Epithelial cell of prostate (primary cell): ENCODE measurements around the gene LSM11.
A peak's percentile ranks its signal among the peaks of the same experiment; 100 is the strongest.

Source experiments
- DNase-seq: peaks from one replicate; pipeline ENCODE4 v3.0.0-alpha.2; 2011; ENCODE audit warnings: low read depth, low spot score
- H3K27ac ChIP-seq: fragments of 450-650 bp; 2 replicates; pipeline ENCODE4 v1.5.1; 2017; ENCODE audit warnings: mild to moderate bottlenecking

The LSM11 gene

DNA sequence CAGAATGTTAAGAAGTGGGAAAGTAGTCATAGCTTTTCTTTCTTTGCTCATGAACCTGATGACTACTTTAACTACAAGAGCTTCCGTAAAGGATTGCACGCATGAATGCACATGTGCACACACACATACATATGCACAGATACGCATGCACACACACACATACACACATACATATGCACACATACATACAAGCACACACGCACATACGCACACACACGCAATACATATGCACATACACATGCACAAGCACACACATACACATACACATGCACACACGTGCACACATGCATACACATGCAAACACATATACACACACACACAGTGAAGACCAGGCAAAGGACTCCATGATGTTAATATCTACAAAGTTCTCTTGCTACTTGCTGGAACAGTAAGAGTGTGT is 22.9 kb downstream of the LSM11 start:
- DNase-seq, result no peak
- no peak overlapping the region for H3K27ac ChIP-seq

GRCh38 chr5:157766902-157767301 is 23.4 kb downstream of the LSM11 start:
- DNase-seq, result no peak
- no peak overlapping the region for H3K27ac ChIP-seq

GRCh38 chr5:157767689-157768088 is 24.2 kb downstream of the LSM11 start:
- no peak for DNase-seq

DNA sequence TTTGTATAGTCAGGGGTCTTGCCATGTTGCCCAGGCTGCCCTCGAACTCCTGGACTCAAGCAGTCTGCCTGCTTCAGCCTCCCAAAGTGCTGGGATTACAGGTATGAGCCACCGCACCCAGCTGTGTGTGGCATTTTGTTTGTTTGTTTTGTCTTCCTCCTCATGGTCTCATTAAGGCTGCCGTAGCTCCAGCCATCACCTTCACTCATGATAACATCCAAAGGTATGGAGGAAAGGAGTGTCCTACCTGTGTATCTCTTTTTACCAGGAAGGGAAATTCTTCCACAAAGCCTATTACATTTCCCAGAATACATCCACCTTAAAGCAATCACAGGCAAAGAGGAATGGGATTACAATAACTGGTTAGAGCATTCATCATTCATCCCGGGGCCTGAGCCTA is 27.2 kb downstream of the LSM11 start:
- DNase-seq, result no peak
- H3K27ac ChIP-seq, result no peak overlapping the region

More at GRCh38 chr5:157767689-157768088, 24.2 kb downstream of the LSM11 start:
- H3K27ac ChIP-seq, result no peak overlapping the region

GRCh38 chr5:157772127-157772526 is 28.6 kb downstream of the LSM11 start:
- H3K27ac ChIP-seq, result no peak overlapping the region
- DNase-seq, result no peak

GRCh38 chr5:157778121-157778805 is 34.8 kb downstream of the LSM11 start:
- no peak overlapping the region for H3K27ac ChIP-seq
- DNase-seq, result peak; percentile 5

DNA sequence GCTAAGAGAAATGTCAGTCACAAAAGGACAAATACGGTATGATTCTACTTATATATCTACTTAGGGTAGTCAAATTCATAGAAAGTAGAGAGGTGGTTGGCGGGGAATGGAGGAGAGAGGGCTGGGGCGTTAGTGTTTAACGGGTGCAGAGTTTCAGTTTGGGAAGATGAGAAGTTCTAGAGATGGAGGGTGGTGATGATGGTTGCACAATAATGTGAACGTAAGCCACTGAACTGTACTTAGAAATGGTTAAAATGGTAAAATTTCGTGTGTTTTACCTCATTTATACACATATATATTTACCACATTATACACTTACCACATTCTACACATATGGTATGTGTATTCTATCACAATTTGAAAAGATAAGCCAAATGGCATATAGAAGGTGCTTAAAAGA is 35.7 kb downstream of the LSM11 start:
- DNase-seq, result no peak
- no peak overlapping the region for H3K27ac ChIP-seq

DNA sequence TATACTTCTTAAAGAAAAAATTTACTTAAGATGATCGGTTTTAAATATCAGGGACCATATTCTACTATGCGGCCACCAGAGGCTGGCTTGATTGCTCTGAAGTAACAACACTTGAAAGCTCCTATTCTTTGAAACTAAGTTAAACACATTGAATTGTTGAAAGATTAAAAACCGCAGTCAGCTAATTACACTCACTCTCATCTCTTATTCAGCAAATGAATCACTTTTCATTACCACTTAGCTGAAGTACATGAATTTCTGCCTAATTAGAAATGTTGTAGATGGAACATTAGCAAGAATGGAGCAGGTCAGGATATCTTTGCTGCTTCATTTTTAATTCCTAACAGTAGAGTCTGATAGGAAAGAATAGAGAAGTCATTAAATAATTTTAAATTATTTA is 42.3 kb downstream of the LSM11 start:
- H3K27ac ChIP-seq, result no peak overlapping the region
- no peak for DNase-seq

DNA sequence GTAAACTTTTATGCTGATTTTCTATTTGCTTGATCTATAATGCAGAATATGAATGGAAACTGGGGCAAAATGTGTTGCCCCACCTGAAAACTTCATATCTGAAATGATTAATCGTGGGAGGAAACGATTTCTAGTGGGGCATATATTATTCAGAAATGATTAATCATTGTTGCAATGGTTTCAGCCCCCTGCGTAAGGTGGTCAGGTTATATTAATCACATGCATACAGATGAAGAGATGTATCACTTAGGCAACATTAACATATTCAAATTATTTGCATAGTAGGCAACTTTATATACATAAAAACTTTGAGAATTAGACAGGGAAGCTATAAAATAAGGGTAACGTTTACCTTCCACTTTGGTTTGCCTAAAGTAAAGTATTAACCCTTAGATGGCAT is 49.8 kb downstream of the LSM11 start:
- DNase-seq, result no peak
- no peak overlapping the region for H3K27ac ChIP-seq

- no peak overlapping the region for H3K27ac ChIP-seq
- DNase-seq, result no peak
Observed at GRCh38 chr5:157799578-157799977, 56.1 kb downstream of the LSM11 start.

GRCh38 chr5:157800137-157800536 is 56.6 kb downstream of the LSM11 start:
- no peak overlapping the region for H3K27ac ChIP-seq
- no peak for DNase-seq

GRCh38 chr5:157802736-157803135 is 59.2 kb downstream of the LSM11 start:
- no peak overlapping the region for H3K27ac ChIP-seq
- DNase-seq, result no peak

DNA sequence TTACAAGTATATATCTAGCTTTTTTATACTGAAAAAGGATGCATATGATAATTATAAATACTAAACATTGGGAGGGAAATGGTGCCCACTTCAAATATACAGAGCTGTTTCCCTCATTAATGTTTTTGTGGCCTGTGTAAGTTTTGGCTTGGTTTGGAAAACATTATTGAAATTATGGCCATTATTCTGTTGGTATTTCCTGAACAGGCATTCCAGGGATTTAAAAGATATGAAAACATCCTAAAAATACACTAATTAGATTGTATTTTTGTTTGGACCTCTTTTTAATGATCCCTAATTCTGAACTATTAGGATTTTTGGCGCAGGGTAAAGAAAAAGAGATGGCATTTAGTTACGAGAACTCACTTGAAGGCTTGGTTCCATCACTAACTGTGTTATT is 64.5 kb downstream of the LSM11 start:
- DNase-seq, result no peak
- H3K27ac ChIP-seq, result no peak overlapping the region
